HepG2 (cell line): ENCODE measurements around the gene EFNA3. TPM values are rescaled to one million over a fixed set of nuclear protein-coding genes. Genes with fewer than 3 reads are reported as not detected.
A peak's percentile ranks its signal among the peaks of the same experiment; 100 is the strongest.

Experiments used
- AKNA ChIP-seq: sonication (generic); formaldehyde crosslinking; IDR thresholded peaks from 2 replicates; pipeline ENCODE4 v1.4.0; 2020; ENCODE audit warnings: missing genetic modification reagents, borderline replicate concordance
- ATF7 ChIP-seq, 2 experiments: fragments of 450-650 bp in 1 of 2; sonication (generic) in 1 of 2; formaldehyde crosslinking in 1 of 2; IDR thresholded peaks; 2 replicates each; pipeline versions ENCODE4 v1.4.0 to v1.6.1; 2016 to 2020; ENCODE audit warnings: antibody characterized with exemption in 1 of 2, mild to moderate bottlenecking in 1 of 2, missing genetic modification reagents in 1 of 2
- EP300 ChIP-seq, 3 experiments: sonication (generic) in 1 of 3; formaldehyde crosslinking in 1 of 3; IDR thresholded peaks; 2 replicates each; pipeline versions ENCODE4 v1.5.1 to v1.6.1; 2011 to 2020; ENCODE audit warnings: low read depth in 2 of 3, low read length in 2 of 3, borderline replicate concordance in 1 of 3, improper control_type of control experiment in 1 of 3, mild to moderate bottlenecking in 1 of 3, missing genetic modification reagents in 1 of 3, moderate library complexity in 1 of 3
- FOXA3 ChIP-seq: IDR thresholded peaks from 2 replicates; pipeline ENCODE4 v1.6.1; 2016; ENCODE audit warnings: missing genetic modification reagents, missing compliant biosample characterization
- HBP1 ChIP-seq: IDR thresholded peaks from 2 replicates; pipeline ENCODE4 v1.6.1; 2016; ENCODE audit warnings: low read depth, control low read depth
- IRF2 ChIP-seq: IDR thresholded peaks from 2 replicates; pipeline ENCODE4 v1.6.1; 2018; ENCODE audit warnings: missing genetic modification reagents, missing compliant biosample characterization
- ISX ChIP-seq: sonication (generic); formaldehyde crosslinking; conservative IDR thresholded peaks from 2 replicates; pipeline ENCODE4 v1.5.0; 2020; ENCODE audit warnings: missing genetic modification reagents
- MTA3 ChIP-seq: sonication (generic); formaldehyde crosslinking; IDR thresholded peaks from 2 replicates; pipeline ENCODE4 v1.4.0; 2020; ENCODE audit warnings: missing genetic modification reagents
- MXD4 ChIP-seq: IDR thresholded peaks from 2 replicates; pipeline ENCODE4 v1.6.1; 2016; ENCODE audit warnings: mild to moderate bottlenecking, missing biosample characterization, missing genetic modification reagents
- PHF5A ChIP-seq: IDR thresholded peaks from one replicate; pipeline ENCODE4 v1.6.1; 2018; ENCODE audit warnings: low read depth, missing genetic modification reagents; ENCODE audit not compliant: unreplicated experiment
- STAG1 ChIP-seq: sonication (generic); formaldehyde crosslinking; IDR thresholded peaks from 2 replicates; pipeline ENCODE4 v1.4.0; 2020; ENCODE audit warnings: missing genetic modification reagents
- ZBTB1 ChIP-seq: sonication (generic); formaldehyde crosslinking; IDR thresholded peaks from 2 replicates; pipeline ENCODE4 v1.4.0; 2020; ENCODE audit warnings: missing genetic modification reagents, borderline replicate concordance
- ZNF160 ChIP-seq: sonication (generic); formaldehyde crosslinking; IDR thresholded peaks from 2 replicates; pipeline ENCODE4 v1.8.0; 2022; ENCODE audit warnings: mild to moderate bottlenecking, inconsistent platforms, missing genetic modification reagents
- ZNF501 ChIP-seq: sonication (generic); formaldehyde crosslinking; IDR thresholded peaks from 2 replicates; pipeline ENCODE4 v1.5.1; 2020; ENCODE audit warnings: mild to moderate bottlenecking, moderate library complexity, missing genetic modification reagents
- ZNF552 ChIP-seq: sonication (generic); formaldehyde crosslinking; IDR thresholded peaks from 2 replicates; pipeline ENCODE4 v1.9.0; 2022; ENCODE audit warnings: missing genetic modification reagents, mild to moderate bottlenecking, borderline replicate concordance
- ZNF607 ChIP-seq: sonication (generic); formaldehyde crosslinking; IDR thresholded peaks from 2 replicates; pipeline ENCODE4 v1.5.1; 2020; ENCODE audit warnings: missing genetic modification reagents, mild to moderate bottlenecking, borderline replicate concordance
- ZNF615 ChIP-seq: sonication (generic); formaldehyde crosslinking; IDR thresholded peaks from 2 replicates; pipeline ENCODE4 v1.5.0; 2020; ENCODE audit warnings: mild to moderate bottlenecking, missing genetic modification reagents, borderline replicate concordance
- polyA plus RNA-seq, 8 experiments: library from polyadenylated mRNA; depleted of rRNA in 3 of 8; stranded (reverse) in 7 of 8; unstranded in 1 of 8; fragments of >200 nt; fragmentation: Illumina TruSeq in 4 of 8; extraction: Trizol in 4 of 8; gene quantifications; 2 replicates each; pipeline versions ENCODE4 v1.2.1 to v1.2.3, GENCODE V29; 2011 to 2016; ENCODE audit warnings: low read depth in 4 of 8, missing spikeins in 1 of 8, mixed read lengths in 1 of 8; ENCODE audit not compliant: insufficient read depth in 1 of 8
- total RNA-seq, 5 experiments: library from RNA; depleted of rRNA; stranded (reverse); fragments of >200 nt; fragmentation: Illumina TruSeq; extraction: Trizol; gene quantifications; 2 replicates each; pipeline ENCODE4 v1.2.3, GENCODE V29; 2016; ENCODE audit warnings: low read depth in 1 of 5
- TF ChIP-seq, protein P1 (sequence below): sonication (generic); formaldehyde crosslinking; IDR thresholded peaks from 2 replicates; pipeline ENCODE4 v1.4.0; 2020; ENCODE audit warnings: mild to moderate bottlenecking, missing genetic modification reagents, borderline replicate concordance

EFNA3 gene
- total and polyA plus RNA-seq, 2 of the 13 experiments (the other 11 are each of a cell fraction or from before 2014, with no cell fraction given), result 1.0 to 5.7 TPM

GRCh38 chr1:155127105-155127966 is 48.7 kb downstream of the EFNA3 start, which contains the start of gene EFNA1 (continued):
- TF ChIP-seq MXD4 (CRISPR knock-in tag), result peak; percentile 91
- TF ChIP-seq STAG1, result 0 out of 2 replicates have a peak, but pooled peaks have one; percentile 2
- no peak for TF ChIP-seq MTA3 (CRISPR knock-in tag)
- no peak for TF ChIP-seq PHF5A
- no peak for TF ChIP-seq ZNF160 (CRISPR knock-in tag)
- TF ChIP-seq ZNF615, result peak; percentile 24; the same call in 1 of the 2 replicates
- TF ChIP-seq ISX (CRISPR knock-in tag), result no peak
- TF ChIP-seq FOXA3 (CRISPR knock-in tag), result peak; percentile 96
- peak; percentile 82; the same call in 1 of the 2 replicates for TF ChIP-seq IRF2 (CRISPR knock-in tag)
- TF ChIP-seq HBP1, result peak; percentile 94; the same call in 1 of the 2 replicates
- TF ChIP-seq ZNF501 (CRISPR knock-in tag), result no peak
- TF ChIP-seq, protein P1, sequence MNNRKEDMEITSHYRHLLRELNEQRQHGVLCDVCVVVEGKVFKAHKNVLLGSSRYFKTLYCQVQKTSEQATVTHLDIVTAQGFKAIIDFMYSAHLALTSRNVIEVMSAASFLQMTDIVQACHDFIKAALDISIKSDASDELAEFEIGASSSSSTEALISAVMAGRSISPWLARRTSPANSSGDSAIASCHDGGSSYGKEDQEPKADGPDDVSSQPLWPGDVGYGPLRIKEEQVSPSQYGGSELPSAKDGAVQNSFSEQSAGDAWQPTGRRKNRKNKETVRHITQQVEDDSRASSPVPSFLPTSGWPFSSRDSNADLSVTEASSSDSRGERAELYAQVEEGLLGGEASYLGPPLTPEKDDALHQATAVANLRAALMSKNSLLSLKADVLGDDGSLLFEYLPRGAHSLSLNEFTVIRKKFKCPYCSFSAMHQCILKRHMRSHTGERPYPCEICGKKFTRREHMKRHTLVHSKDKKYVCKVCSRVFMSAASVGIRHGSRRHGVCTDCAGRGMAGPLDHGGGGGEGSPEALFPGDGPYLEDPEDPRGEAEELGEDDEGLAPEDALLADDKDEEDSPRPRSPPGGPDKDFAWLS (CRISPR knock-in tag), result no peak; the same call in 1 of the 2 replicates
- TF ChIP-seq EP300 (IDR thresholded peaks at IDR 0.05; ENCODE audit: low read depth in 2 of 2, low read length in 2 of 2), result peak; percentile 96 to 99
- TF ChIP-seq EP300 (CRISPR knock-in tag; IDR thresholded peaks at IDR 0.05; ENCODE audit: borderline replicate concordance), result peak; percentile 97
- TF ChIP-seq ZNF607 (CRISPR knock-in tag), result peak; percentile 36; the same call in 1 of the 2 replicates
- TF ChIP-seq ATF7 (IDR thresholded peaks at IDR 0.05), result peak; percentile 79
- TF ChIP-seq ATF7 (CRISPR knock-in tag; IDR thresholded peaks at IDR 0.05), result peak; percentile 95
- peak; percentile 84; the same call in 1 of the 2 replicates for TF ChIP-seq ZNF552 (CRISPR knock-in tag)
- peak; percentile 100 for TF ChIP-seq ZBTB1 (CRISPR knock-in tag)
- TF ChIP-seq AKNA (CRISPR knock-in tag), result no peak
